Measurements from ENCODE around the gene CAPN13. TPM values are rescaled to one million over a fixed set of nuclear protein-coding genes. Genes with fewer than 3 reads are reported as not detected.

CAPN13 gene
- total and polyA plus RNA-seq, 2 donors (not counting 1 experiment from before 2014, with no cell fraction given): not detected

GRCh38 chr2:30796699-30797098, 10.5 kb downstream of the CAPN13 start:
- Mint-ChIP-seq H3K4me3 (no peak overlapping the region), H3K27me3 (no peaks in the 10 kb centered on the region), H3K9me3 (ENCODE audit: insufficient read depth) (no peaks in the 10 kb centered on the region), H3K4me1 (peaks cover 18% of the 10 kb centered on the region), H3K27ac (no peak overlapping the region)
- POLR2A ChIA-PET: no interaction called here
- no peaks in the 10 kb centered on the region for H3K9me3 ChIP-seq (ENCODE audit: control extremely low read depth in 1 of 3, control insufficient read depth in 2 of 3, insufficient read depth in 1 of 3, low read length in 2 of 3)
- no peaks in the 10 kb centered on the region for H4K20me1 ChIP-seq (ENCODE audit: control insufficient read depth, insufficient read depth, low read length, poor library complexity, severe bottlenecking)
- H2AFZ ChIP-seq (ENCODE audit: insufficient read depth, low read depth, low read length, poor library complexity, severe bottlenecking): no peak overlapping the region
- DNase-seq (no peak), ATAC-seq (ENCODE audit: low read depth) (no peak)
- no peak overlapping the region for H3K9ac ChIP-seq (ENCODE audit: low read length)
- no peaks in the 10 kb centered on the region for H3K27me3 ChIP-seq (replicated peaks in 1 of 4; ENCODE audit: control extremely low read depth in 1 of 4, control insufficient read depth in 3 of 4, insufficient read depth in 4 of 4, low read length in 3 of 4)
- H3K36me3 ChIP-seq (replicated peaks in 1 of 2; ENCODE audit: control extremely low read depth in 1 of 2, control insufficient read depth in 1 of 2, extremely low read depth in 1 of 2, insufficient read depth in 2 of 2, low read length in 1 of 2): no peaks in the 10 kb centered on the region
- H3K4me1 ChIP-seq (ENCODE audit: control insufficient read depth in 2 of 2, insufficient read depth in 2 of 2, low read length in 2 of 2): peaks cover 10 to 14% of the 10 kb centered on the region in 2 donors
- no peaks in the 10 kb centered on the region for H3K79me2 ChIP-seq (ENCODE audit: control insufficient read depth, insufficient read depth, low read length)
- H3K4me2 ChIP-seq (replicated peaks; ENCODE audit: low read depth, low read length, poor library complexity, severe bottlenecking): no peak overlapping the region
- no peak overlapping the region for H3K4me3 ChIP-seq (ENCODE audit: control extremely low read depth in 1 of 5, extremely low read depth in 1 of 5, insufficient read depth in 1 of 5, low read depth in 2 of 5, low read length in 4 of 5)
- TF ChIP-seq EZH2 (IDR thresholded peaks at IDR 0.05; ENCODE audit: borderline replicate concordance, insufficient read depth, low read depth, low read length, poor library complexity, severe bottlenecking): no peak
- TF ChIP-seq CTCF (IDR thresholded peaks at IDR 0.05): no peak
- CTCF ChIA-PET: no interaction called here
- intact Hi-C loops (cut with micrococcal nuclease): no loop called here
- no peak overlapping the region for H3K27ac ChIP-seq (ENCODE audit: low read length in 2 of 2)
- 100% methylated on average over 3 of the region's 4 CpGs for WGBS (ENCODE audit: insufficient coverage)

GRCh38 chr2:30792521-30792920, 14.7 kb downstream of the CAPN13 start:
- CTCF ChIA-PET: no interaction called here
- no peak overlapping the region for H3K4me3 Mint-ChIP-seq
- no peaks in the 10 kb centered on the region for H3K36me3 ChIP-seq (replicated peaks in 1 of 2; ENCODE audit: control extremely low read depth in 1 of 2, control insufficient read depth in 1 of 2, extremely low read depth in 1 of 2, insufficient read depth in 2 of 2, low read length in 1 of 2)

More at GRCh38 chr2:30792521-30792920, 14.7 kb downstream of the CAPN13 start:
- Mint-ChIP-seq H3K27me3 (no peaks in the 10 kb centered on the region), H3K4me1 (peaks cover 10% of the 10 kb centered on the region), H3K27ac (no peak overlapping the region), H3K9me3 (ENCODE audit: insufficient read depth) (no peaks in the 10 kb centered on the region)
- Histone ChIP-seq H3K27me3 (replicated peaks in 1 of 4; ENCODE audit: control extremely low read depth in 1 of 4, control insufficient read depth in 3 of 4, insufficient read depth in 4 of 4, low read length in 3 of 4) (no peaks in the 10 kb centered on the region), H3K9me3 (ENCODE audit: control extremely low read depth in 1 of 3, control insufficient read depth in 2 of 3, insufficient read depth in 1 of 3, low read length in 2 of 3) (no peaks in the 10 kb centered on the region), H3K4me3 (ENCODE audit: control extremely low read depth in 1 of 5, extremely low read depth in 1 of 5, insufficient read depth in 1 of 5, low read depth in 2 of 5, low read length in 4 of 5) (no peak overlapping the region), H3K27ac (ENCODE audit: low read length in 2 of 2) (no peak overlapping the region), H3K79me2 (ENCODE audit: control insufficient read depth, insufficient read depth, low read length) (no peaks in the 10 kb centered on the region), H3K4me2 (replicated peaks; ENCODE audit: low read depth, low read length, poor library complexity, severe bottlenecking) (no peak overlapping the region), H3K4me1 (ENCODE audit: control insufficient read depth in 2 of 2, insufficient read depth in 2 of 2, low read length in 2 of 2) (peaks cover 0 to 7% of the 10 kb centered on the region in 2 donors), H2AFZ (ENCODE audit: insufficient read depth, low read depth, low read length, poor library complexity, severe bottlenecking) (no peak overlapping the region), H3K9ac (ENCODE audit: low read length) (no peak overlapping the region), H4K20me1 (ENCODE audit: control insufficient read depth, insufficient read depth, low read length, poor library complexity, severe bottlenecking) (no peaks in the 10 kb centered on the region)
- no CpG with 5 or more reads among the region's 4 CpGs for WGBS (ENCODE audit: insufficient coverage)
- DNase-seq (no peak), ATAC-seq (ENCODE audit: low read depth) (no peak)
- intact Hi-C loops (cut with micrococcal nuclease): no loop called here
- POLR2A ChIA-PET: no interaction called here
- no peak for TF ChIP-seq CTCF (IDR thresholded peaks at IDR 0.05)
- TF ChIP-seq EZH2 (IDR thresholded peaks at IDR 0.05; ENCODE audit: borderline replicate concordance, insufficient read depth, low read depth, low read length, poor library complexity, severe bottlenecking): no peak
